DND-41 (cell line): ENCODE results near the gene KY.

Experiments
- ATAC-seq: fragments of 200-7000 bp; cut with Tn5 transposase; 3 replicates; pipeline ENCODE4 v1.9.1; 2021; ENCODE audit warnings: low read depth; ENCODE audit not compliant: insufficient read depth
- DNase-seq: peaks from one replicate; pipeline ENCODE4 v3.0.0-alpha.2; 2020
- H2AFZ ChIP-seq: 2 replicates; pipeline ENCODE4 v1.6.0; 2012; ENCODE audit warnings: low read depth, low read length
- H3K27ac ChIP-seq: 2 replicates; pipeline ENCODE4 v1.5.1; 2012; ENCODE audit warnings: low read length, inconsistent platforms
- H3K27me3 ChIP-seq: fragments of 200-600 bp; sonication (generic); 2 replicates; pipeline ENCODE4 v1.6.0; 2012; ENCODE audit warnings: low read length, mild to moderate bottlenecking, inconsistent platforms; ENCODE audit not compliant: insufficient read depth, poor library complexity
- H3K36me3 ChIP-seq: 2 replicates; pipeline ENCODE4 v1.5.1; 2012; ENCODE audit warnings: low read length, inconsistent platforms; ENCODE audit not compliant: insufficient read depth
- H3K4me1 ChIP-seq: 2 replicates; pipeline ENCODE4 v1.5.1; 2012; ENCODE audit warnings: mild to moderate bottlenecking, low read length; ENCODE audit not compliant: insufficient read depth
- H3K4me2 ChIP-seq: 2 replicates; pipeline ENCODE4 v1.6.0; 2012; ENCODE audit warnings: mild to moderate bottlenecking, moderate library complexity, low read length, inconsistent platforms; ENCODE audit not compliant: insufficient read depth
- H3K4me3 ChIP-seq, 2 experiments: fragments of 200-600 bp in 1 of 2; shearing (Covaris generic) in 1 of 2; 2 replicates each; pipeline ENCODE4 v1.5.1; 2012 to 2016; ENCODE audit warnings: inconsistent platforms in 2 of 2, low read length in 2 of 2, mild to moderate bottlenecking in 2 of 2, low read depth in 1 of 2, moderate library complexity in 1 of 2
- H3K79me2 ChIP-seq: 2 replicates; pipeline ENCODE4 v1.6.0; 2012; ENCODE audit warnings: low read length, inconsistent platforms; ENCODE audit not compliant: insufficient read depth
- H3K9ac ChIP-seq: 2 replicates; pipeline ENCODE4 v1.6.0; 2012; ENCODE audit warnings: low read depth, mild to moderate bottlenecking, inconsistent platforms, low read length, moderate library complexity
- H3K9me3 ChIP-seq: 2 replicates; pipeline ENCODE4 v1.5.1; 2012; ENCODE audit warnings: low read length, moderate library complexity, mild to moderate bottlenecking, inconsistent platforms; ENCODE audit not compliant: insufficient read depth, severe bottlenecking
- H4K20me1 ChIP-seq: 2 replicates; pipeline ENCODE4 v1.6.0; 2012; ENCODE audit warnings: low read length; ENCODE audit not compliant: insufficient read depth
- EZH2 ChIP-seq: IDR thresholded peaks from 3 replicates; pipeline ENCODE4 v1.6.1; 2012; ENCODE audit warnings: borderline replicate concordance, low read depth, mild to moderate bottlenecking, moderate library complexity, low read length, inconsistent platforms; ENCODE audit not compliant: severe bottlenecking
- TF ChIP-seq, protein P1 (sequence below): IDR thresholded peaks from 2 replicates; pipeline ENCODE4 v1.5.1; 2012; ENCODE audit warnings: borderline replicate concordance, low read length, moderate library complexity, mild to moderate bottlenecking; ENCODE audit not compliant: poor library complexity, severe bottlenecking; ENCODE audit errors: extremely low read depth

Gene KY

GRCh38 chr3:134666466-134666865 lies 15.6 kb upstream of the KY start:
- Histone ChIP-seq H3K9me3 (no peaks in the 10 kb centered on the region), H3K4me3 (no peak overlapping the region), H3K27me3 (no peaks in the 10 kb centered on the region), H3K4me1 (no peaks in the 10 kb centered on the region), H3K36me3 (no peaks in the 10 kb centered on the region), H3K9ac (no peak overlapping the region), H4K20me1 (no peaks in the 10 kb centered on the region), H3K79me2 (no peaks in the 10 kb centered on the region), H3K27ac (no peak overlapping the region), H2AFZ (no peak overlapping the region), H3K4me2 (no peak overlapping the region)
- TF ChIP-seq EZH2 = no peak
- no peak for ATAC-seq
- no peak for DNase-seq

- DNase-seq = no peak
- no peaks in the 10 kb centered on the region for H4K20me1 ChIP-seq
- H3K4me2 ChIP-seq = no peak overlapping the region
- TF ChIP-seq, protein P1, sequence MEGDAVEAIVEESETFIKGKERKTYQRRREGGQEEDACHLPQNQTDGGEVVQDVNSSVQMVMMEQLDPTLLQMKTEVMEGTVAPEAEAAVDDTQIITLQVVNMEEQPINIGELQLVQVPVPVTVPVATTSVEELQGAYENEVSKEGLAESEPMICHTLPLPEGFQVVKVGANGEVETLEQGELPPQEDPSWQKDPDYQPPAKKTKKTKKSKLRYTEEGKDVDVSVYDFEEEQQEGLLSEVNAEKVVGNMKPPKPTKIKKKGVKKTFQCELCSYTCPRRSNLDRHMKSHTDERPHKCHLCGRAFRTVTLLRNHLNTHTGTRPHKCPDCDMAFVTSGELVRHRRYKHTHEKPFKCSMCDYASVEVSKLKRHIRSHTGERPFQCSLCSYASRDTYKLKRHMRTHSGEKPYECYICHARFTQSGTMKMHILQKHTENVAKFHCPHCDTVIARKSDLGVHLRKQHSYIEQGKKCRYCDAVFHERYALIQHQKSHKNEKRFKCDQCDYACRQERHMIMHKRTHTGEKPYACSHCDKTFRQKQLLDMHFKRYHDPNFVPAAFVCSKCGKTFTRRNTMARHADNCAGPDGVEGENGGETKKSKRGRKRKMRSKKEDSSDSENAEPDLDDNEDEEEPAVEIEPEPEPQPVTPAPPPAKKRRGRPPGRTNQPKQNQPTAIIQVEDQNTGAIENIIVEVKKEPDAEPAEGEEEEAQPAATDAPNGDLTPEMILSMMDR = no peak
- TF ChIP-seq EZH2 = no peak
- no peaks in the 10 kb centered on the region for H3K27me3 ChIP-seq
- H3K79me2 ChIP-seq = no peaks in the 10 kb centered on the region
- no peaks in the 10 kb centered on the region for H3K4me1 ChIP-seq
- H3K4me3 ChIP-seq = no peak overlapping the region
- no peaks in the 10 kb centered on the region for H3K9me3 ChIP-seq
- no peak overlapping the region for H2AFZ ChIP-seq
- ATAC-seq = no peak
- H3K36me3 ChIP-seq = no peaks in the 10 kb centered on the region
- no peak overlapping the region for H3K9ac ChIP-seq
- no peak overlapping the region for H3K27ac ChIP-seq
Observed at GRCh38 chr3:134666052-134666451, 15.2 kb upstream of the KY start.

DNA sequence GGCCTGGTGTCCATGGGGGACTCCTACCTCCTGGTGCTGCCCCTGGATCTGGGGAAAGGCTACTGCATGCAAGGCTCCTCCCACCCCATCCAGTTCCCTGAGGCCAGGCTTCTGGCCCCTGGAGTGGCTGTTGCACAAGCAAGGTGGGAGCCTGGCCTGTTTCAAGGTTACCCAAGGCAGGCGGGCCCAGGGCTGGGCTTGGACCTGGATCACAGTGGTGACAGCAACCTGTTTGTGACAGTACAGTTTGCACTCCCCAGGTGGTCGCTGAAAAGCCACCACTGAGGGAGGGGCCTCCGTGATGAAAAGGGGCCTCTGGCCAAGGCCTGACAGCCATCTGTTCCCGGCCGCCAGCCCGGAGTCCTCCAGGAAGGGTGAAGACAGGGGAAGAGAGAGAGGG lies 14.4 kb upstream of the KY start:
- no peaks in the 10 kb centered on the region for H3K9me3 ChIP-seq
- no peak overlapping the region for H2AFZ ChIP-seq
- no peaks in the 10 kb centered on the region for H3K79me2 ChIP-seq
- no peaks in the 10 kb centered on the region for H3K27me3 ChIP-seq
- TF ChIP-seq, protein P1 = no peak
- no peak for TF ChIP-seq EZH2
- no peak overlapping the region for H3K27ac ChIP-seq
- no peaks in the 10 kb centered on the region for H3K4me1 ChIP-seq
- no peak overlapping the region for H3K4me2 ChIP-seq
- DNase-seq (no peak), ATAC-seq (no peak)
- no peak overlapping the region for H3K4me3 ChIP-seq
- no peaks in the 10 kb centered on the region for H4K20me1 ChIP-seq
- H3K9ac ChIP-seq = no peak overlapping the region
- no peaks in the 10 kb centered on the region for H3K36me3 ChIP-seq

GRCh38 chr3:134663721-134664456 lies 13.1 kb upstream of the KY start:
- Histone ChIP-seq H3K79me2 (no peaks in the 10 kb centered on the region), H3K4me2 (no peak overlapping the region), H3K36me3 (no peaks in the 10 kb centered on the region), H3K9ac (no peak overlapping the region), H3K9me3 (no peaks in the 10 kb centered on the region), H3K27me3 (no peaks in the 10 kb centered on the region), H3K4me3 (no peak overlapping the region), H4K20me1 (no peaks in the 10 kb centered on the region), H3K27ac (no peak overlapping the region), H2AFZ (no peak overlapping the region), H3K4me1 (no peaks in the 10 kb centered on the region)
- TF ChIP-seq, protein P1 = no peak
- TF ChIP-seq EZH2 = no peak
- DNase-seq (no peak), ATAC-seq (no peak)
